Central memory CD4-positive, alpha-beta T cell (primary cell): Measurements from ENCODE around the gene TMED4.

Source experiments
- DNase-seq: peaks from one replicate; pipeline ENCODE4 v3.0.0; 2022
- total RNA-seq, 3 experiments: gene quantifications; one replicate each; lab custom pipeline; 2026; lab: John Stamatoyannopoulos, UW

Gene TMED4
- 117 to 178 (median 138) reads per million in 3 experiments for total RNA-seq

- DNase-seq, result peak; percentile 100
These were observed at the start of gene TMED4 for GRCh38 chr7:44581879-44582603. TMED4 (minus strand) TSS chr7:44582231; CDS start chr7:44582206, 25 bp downstream.

- peak; percentile 79 for DNase-seq
These were observed 49.6 kb upstream of the TMED4 start for GRCh38 chr7:44631458-44632115.

DNA sequence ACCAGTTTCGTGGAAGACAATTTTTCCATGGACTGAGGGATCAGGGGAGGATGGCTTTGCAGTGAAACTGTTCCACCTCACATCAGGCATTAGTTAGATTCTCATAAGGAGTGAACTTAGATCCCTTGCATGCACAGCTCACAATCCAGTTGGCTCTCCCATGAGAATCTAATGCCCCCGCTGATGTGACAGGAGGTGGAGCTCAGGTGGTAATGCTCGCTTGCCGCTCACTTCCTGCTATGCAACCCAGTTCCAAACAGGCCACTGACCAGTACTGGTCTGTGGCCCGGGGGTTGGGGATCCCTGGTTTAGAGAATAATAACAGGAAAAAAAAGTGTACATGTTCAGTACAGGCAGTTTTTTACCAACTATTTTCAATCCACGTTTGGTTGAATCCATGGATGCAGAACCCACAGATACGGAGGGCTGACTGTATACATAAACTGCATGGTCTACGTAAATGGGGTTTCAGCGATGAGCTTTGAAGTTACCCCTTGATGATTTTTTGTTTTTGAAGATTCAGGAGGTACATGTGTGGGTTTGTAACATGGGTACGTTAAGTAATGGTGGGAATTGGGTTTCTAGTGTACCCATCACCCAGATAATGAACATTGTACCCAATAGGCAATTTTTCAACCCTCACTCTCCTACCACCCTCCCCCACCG is 48.9 kb upstream of the TMED4 start:
- DNase-seq, result no peak

GRCh38 chr7:44629829-44630522 is 47.9 kb upstream of the TMED4 start:
- DNase-seq, result no peak

- no peak for DNase-seq
These were observed 44.6 kb upstream of the TMED4 start for GRCh38 chr7:44626620-44627019.

DNA sequence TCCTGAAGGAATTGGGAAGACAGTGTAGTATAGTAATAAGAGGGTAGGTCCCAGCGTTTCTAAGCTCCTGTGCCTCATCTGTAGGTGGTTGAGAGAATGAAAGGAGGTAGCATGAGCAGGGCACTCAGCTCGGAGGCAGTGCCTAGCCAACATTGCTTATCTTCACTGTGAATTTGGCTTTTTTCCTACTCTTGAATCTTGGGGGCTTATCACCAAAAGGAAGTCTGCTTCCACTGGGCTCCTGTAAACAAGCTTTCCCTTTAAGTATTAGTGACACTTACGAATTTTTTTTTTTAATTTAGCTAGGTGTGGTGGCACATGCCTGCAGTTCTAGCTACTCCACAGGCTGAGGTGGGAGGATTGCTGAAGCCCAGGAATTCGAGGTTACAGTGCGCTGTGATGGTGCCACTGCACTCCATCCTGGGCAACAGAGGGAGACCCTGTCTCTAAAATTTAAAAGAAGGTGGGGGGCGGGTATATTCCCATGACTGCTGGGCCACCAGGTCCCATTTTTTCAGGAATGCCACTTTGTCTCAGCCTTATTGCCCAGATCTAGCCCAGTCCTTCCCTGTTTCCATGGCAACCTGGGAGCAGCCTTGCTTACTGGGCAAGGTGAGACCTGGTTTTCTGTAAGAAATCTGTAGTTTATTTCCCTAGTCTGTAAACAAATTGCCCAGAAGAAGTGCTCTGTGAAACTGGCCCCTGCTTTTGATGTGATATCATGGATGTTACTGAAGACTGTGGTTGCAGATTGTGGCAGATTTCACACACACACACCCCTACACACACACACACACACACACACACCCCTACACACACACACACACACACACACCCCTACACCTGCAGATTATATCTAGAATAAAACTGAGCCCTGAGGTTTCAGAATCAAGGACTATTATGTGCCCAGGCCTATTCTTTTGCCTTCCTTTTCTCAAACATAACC is 43.8 kb upstream of the TMED4 start:
- no peak for DNase-seq

DNA sequence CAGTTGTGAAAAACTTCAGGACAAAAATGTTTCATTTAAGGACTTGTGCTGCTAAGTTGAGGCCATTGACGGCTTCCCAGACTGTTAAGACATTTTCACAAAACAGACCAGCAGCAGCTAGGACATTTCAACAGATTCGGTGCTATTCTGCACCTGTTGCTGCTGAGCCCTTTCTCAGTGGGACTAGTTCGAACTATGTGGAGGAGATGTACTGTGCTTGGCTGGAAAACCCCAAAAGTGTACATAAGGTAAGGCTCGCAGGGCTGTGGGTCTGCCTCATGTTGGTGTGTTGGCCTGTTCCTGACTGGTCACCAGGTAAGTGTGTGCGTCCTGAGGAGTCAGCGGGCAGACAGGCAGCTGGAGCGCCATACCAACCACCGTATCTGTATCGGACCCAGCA is 42.3 kb upstream of the TMED4 start:
- DNase-seq, result no peak

DNA sequence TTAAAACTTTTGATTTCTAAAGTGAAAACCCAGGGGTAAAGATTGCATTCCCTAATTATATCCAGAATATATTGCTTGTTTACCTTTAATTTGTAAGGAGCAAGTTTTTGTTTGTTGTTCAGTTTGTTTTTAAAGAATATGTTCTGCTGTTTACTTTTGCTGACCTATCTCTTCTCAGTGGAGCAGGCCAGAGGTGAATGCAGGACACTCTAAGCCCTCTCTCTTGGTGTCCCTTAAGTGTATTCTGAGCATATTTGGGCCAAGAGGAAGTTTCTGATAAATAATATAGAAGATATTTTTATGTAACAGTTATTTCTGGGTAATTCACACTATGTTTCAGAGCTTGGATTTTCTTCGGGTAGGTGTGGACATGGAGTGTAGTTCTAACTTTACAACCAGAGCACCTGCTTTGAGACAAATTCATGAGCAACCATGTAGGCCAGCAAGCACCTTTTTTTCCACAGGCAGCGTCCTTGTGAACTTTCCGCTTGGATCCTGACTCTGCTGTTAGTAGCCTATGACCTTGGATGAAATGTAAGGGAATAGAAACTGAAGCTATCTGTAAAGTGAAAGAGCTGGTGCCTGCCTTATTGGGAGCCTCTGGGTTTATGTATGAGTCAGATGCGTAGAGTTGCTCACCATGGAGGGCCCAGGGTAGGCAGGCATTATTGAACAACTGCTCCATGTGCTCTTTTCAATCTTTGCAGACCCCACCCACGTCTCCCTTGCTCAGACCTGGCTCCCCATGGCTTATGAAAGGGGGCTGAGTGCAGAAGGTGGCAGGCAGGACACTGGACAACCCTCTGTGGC is 40.5 kb upstream of the TMED4 start:
- peak; percentile 23 for DNase-seq

DNA sequence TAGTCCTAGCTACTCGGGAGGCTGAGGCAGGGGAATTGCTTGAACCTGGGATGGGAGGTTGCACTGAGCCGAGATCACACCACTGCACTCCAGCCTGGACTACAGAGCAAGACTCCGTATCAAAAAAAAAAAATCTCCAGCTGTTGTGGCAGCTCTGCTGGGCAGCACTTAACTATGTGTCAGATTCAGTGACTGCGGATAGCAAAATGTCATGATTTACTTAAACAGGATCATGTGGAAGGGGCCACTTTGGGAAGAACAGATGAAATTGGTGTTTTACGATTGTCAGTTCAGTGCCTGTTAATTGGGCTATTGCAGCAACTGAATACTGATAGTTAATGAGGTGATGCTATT is 39.7 kb upstream of the TMED4 start:
- no peak for DNase-seq

GRCh38 chr7:44621034-44621749 is 39.2 kb upstream of the TMED4 start:
- DNase-seq, result no peak

- peak; percentile 41 for DNase-seq
These were observed 36.7 kb upstream of the TMED4 start for GRCh38 chr7:44618753-44619152.

- no peak for DNase-seq
These were observed 36.0 kb upstream of the TMED4 start for GRCh38 chr7:44618045-44618444.

- DNase-seq, result no peak
These were observed 35.3 kb upstream of the TMED4 start for GRCh38 chr7:44617225-44617890.

DNA sequence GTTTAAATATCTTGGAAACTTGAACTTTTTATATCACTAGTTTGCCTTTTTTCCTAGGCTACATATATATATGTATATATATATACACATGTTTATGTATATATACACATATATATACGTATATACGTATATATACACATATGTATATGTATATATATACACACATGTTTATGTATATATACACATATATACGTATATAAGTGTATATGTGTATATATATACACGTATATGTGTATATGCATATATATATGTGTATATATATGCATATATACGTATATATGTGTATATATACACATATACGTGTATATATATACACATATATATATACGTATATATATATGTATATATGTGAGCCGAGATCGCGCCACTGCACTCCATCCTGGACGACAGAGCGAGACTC is 34.5 kb upstream of the TMED4 start:
- no peak for DNase-seq

GRCh38 chr7:44615793-44616192 is 33.8 kb upstream of the TMED4 start:
- no peak for DNase-seq

- peak; percentile 38 for DNase-seq
These were observed 33.1 kb upstream of the TMED4 start for GRCh38 chr7:44615149-44615611.

GRCh38 chr7:44609829-44610228 is 27.8 kb upstream of the TMED4 start:
- DNase-seq, result no peak

DNA sequence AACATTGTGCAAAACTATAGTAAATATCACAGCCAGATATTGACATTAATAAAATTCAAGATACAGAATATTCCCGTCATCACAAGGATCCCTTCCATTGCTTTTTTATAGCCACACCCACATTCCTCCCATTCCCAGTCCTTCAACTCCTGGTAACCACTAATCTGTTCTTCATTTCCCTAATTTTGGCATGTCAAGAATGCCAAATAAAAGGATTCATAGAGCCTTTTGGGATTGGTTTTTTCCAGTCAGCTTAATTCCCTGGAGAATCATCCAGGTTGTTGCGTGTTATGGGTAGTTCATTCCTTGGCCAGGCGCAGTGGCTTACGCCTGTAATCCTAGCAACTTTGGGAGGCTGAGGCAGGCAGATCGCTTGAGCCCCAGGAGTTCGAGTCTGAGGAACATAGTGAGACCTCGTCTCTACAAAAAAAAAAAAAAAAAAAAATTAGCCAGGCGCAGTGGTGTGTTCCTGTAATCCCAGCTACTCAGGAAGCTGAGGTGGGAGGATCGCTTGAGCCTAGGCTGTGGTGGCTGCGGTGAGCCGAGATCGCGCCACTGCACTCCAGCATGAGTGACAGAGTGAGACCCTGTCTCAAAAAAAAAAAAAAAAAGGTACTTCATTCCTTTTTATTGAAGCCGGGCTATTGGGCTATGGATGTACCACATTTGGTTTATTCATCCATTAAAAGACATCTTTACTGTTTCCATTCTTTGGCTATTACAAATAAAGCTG is 27.1 kb upstream of the TMED4 start:
- DNase-seq, result peak; percentile 29
